HEK293 (cell line): ENCODE measurements around the gene MCF2L.

ENCODE experiments used
- CTCF ChIA-PET: fragments of 350-600 bp; formaldehyde crosslinking; extraction: SDS; loops from one replicate; lab custom pipeline; 2021; ENCODE audit warnings: antibody characterized with exemption; lab: Yijun Ruan, JAX
- POLR2A ChIA-PET: fragments of 300-600 bp; formaldehyde crosslinking; extraction: SDS; loops from one replicate; lab custom pipeline; 2020; ENCODE audit warnings: antibody characterized with exemption, inconsistent platforms; lab: Yijun Ruan, JAX
- H3K27ac ChIP-seq: fragments of 200-500 bp; sonication (Bioruptor generic); 2 replicates; pipeline ENCODE4 v1.5.1; 2014; ENCODE audit warnings: low read depth, low read length, control low read depth, inconsistent platforms; ENCODE audit errors: extremely low read depth
- H3K36me3 ChIP-seq, 2 experiments: fragments of 200-500 bp in 1 of 2; sonication (Bioruptor generic) in 1 of 2; 1 replicate in 1 of 2; 2 replicates in 1 of 2; pipeline ENCODE4 v1.5.1; 2014 to 2017; ENCODE audit warnings: inconsistent platforms in 2 of 2, low read length in 2 of 2; ENCODE audit not compliant: control insufficient read depth in 2 of 2, insufficient read depth in 1 of 2
- H3K4me1 ChIP-seq: fragments of 200-500 bp; sonication (Bioruptor generic); 2 replicates; pipeline ENCODE4 v1.5.1; 2014; ENCODE audit warnings: mild to moderate bottlenecking, low read length, inconsistent platforms; ENCODE audit not compliant: control insufficient read depth, insufficient read depth
- H3K4me3 ChIP-seq: 2 replicates; pipeline ENCODE4 v1.5.1; 2011; ENCODE audit warnings: low read depth, mild to moderate bottlenecking, control low read depth, low read length, moderate library complexity
- H3K9me3 ChIP-seq: fragments of 200-500 bp; sonication (Bioruptor generic); 2 replicates; pipeline ENCODE4 v1.5.1; 2014; ENCODE audit warnings: low read depth, low read length, inconsistent platforms; ENCODE audit not compliant: control insufficient read depth, insufficient read depth
- GLIS1 ChIP-seq: fragments of 450-650 bp; formaldehyde crosslinking; IDR thresholded peaks from 2 replicates; pipeline ENCODE4 v1.5.1; 2016; ENCODE audit warnings: missing biosample characterization, missing genetic modification characterization
- HOXD13 ChIP-seq: sonication (generic); formaldehyde crosslinking; IDR thresholded peaks from 2 replicates; pipeline ENCODE4 v1.8.0; 2022; ENCODE audit warnings: missing genetic modification reagents, borderline replicate concordance
- OVOL3 ChIP-seq: fragments of 450-650 bp; formaldehyde crosslinking; IDR thresholded peaks from 2 replicates; pipeline ENCODE4 v1.5.1; 2016; ENCODE audit warnings: missing biosample characterization, missing genetic modification characterization
- TSHZ1 ChIP-seq: fragments of 450-650 bp; formaldehyde crosslinking; IDR thresholded peaks from 2 replicates; pipeline ENCODE4 v1.5.1; 2016; ENCODE audit warnings: missing biosample characterization, missing genetic modification characterization, borderline replicate concordance
- ZBTB17 ChIP-seq: fragments of 450-650 bp; formaldehyde crosslinking; IDR thresholded peaks from 2 replicates; pipeline ENCODE4 v1.5.1; 2016; ENCODE audit warnings: missing biosample characterization, missing genetic modification characterization
- ZBTB21 ChIP-seq: fragments of 450-650 bp; formaldehyde crosslinking; IDR thresholded peaks from 2 replicates; pipeline ENCODE4 v1.5.1; 2017; ENCODE audit warnings: missing biosample characterization, missing genetic modification characterization
- ZBTB49 ChIP-seq: fragments of 450-650 bp; formaldehyde crosslinking; IDR thresholded peaks from 2 replicates; pipeline ENCODE4 v1.5.1; 2016; ENCODE audit warnings: missing biosample characterization, missing genetic modification characterization, low read depth
- ZBTB7A ChIP-seq: fragments of 450-650 bp; formaldehyde crosslinking; IDR thresholded peaks from 2 replicates; pipeline ENCODE4 v1.5.1; 2016; ENCODE audit warnings: low read depth, missing biosample characterization, missing genetic modification characterization
- ZNF10 ChIP-seq: fragments of 450-650 bp; formaldehyde crosslinking; IDR thresholded peaks from 2 replicates; pipeline ENCODE4 v1.5.1; 2017; ENCODE audit warnings: missing biosample characterization, missing genetic modification characterization
- ZNF133 ChIP-seq: fragments of 450-650 bp; formaldehyde crosslinking; IDR thresholded peaks from 2 replicates; pipeline ENCODE4 v1.5.1; 2016; ENCODE audit warnings: missing biosample characterization, missing genetic modification characterization
- ZNF211 ChIP-seq: fragments of 450-650 bp; formaldehyde crosslinking; IDR thresholded peaks from 2 replicates; pipeline ENCODE4 v1.5.1; 2016; ENCODE audit warnings: low read depth, missing biosample characterization, missing genetic modification characterization
- ZNF214 ChIP-seq: fragments of 450-650 bp; formaldehyde crosslinking; IDR thresholded peaks from 2 replicates; pipeline ENCODE4 v1.5.1; 2017; ENCODE audit warnings: missing biosample characterization, mild to moderate bottlenecking, missing genetic modification characterization, borderline replicate concordance
- ZNF596 ChIP-seq: fragments of 450-650 bp; IDR thresholded peaks from 2 replicates; pipeline ENCODE4 v1.5.0; 2018; ENCODE audit warnings: missing biosample characterization, mild to moderate bottlenecking, missing genetic modification characterization, moderate library complexity
- ZNF621 ChIP-seq: fragments of 450-650 bp; formaldehyde crosslinking; IDR thresholded peaks from 2 replicates; pipeline ENCODE4 v1.5.1; 2017; ENCODE audit warnings: missing biosample characterization, missing genetic modification characterization
- ZNF623 ChIP-seq: fragments of 450-650 bp; formaldehyde crosslinking; IDR thresholded peaks from 2 replicates; pipeline ENCODE4 v1.5.1; 2016; ENCODE audit warnings: missing biosample characterization, missing genetic modification characterization
- ZNF701 ChIP-seq: fragments of 450-650 bp; formaldehyde crosslinking; IDR thresholded peaks from 2 replicates; pipeline ENCODE4 v1.5.1; 2016; ENCODE audit warnings: missing biosample characterization, missing genetic modification characterization
- ZSCAN23 ChIP-seq: fragments of 450-650 bp; formaldehyde crosslinking; IDR thresholded peaks from 2 replicates; pipeline ENCODE4 v1.5.1; 2016; ENCODE audit warnings: missing biosample characterization, missing genetic modification characterization
- ZXDB ChIP-seq: fragments of 450-650 bp; formaldehyde crosslinking; IDR thresholded peaks from 2 replicates; pipeline ENCODE4 v1.5.1; 2016; ENCODE audit warnings: missing biosample characterization, missing genetic modification characterization

MCF2L gene

GRCh38 chr13:113084094-113084942 lies 115.3 kb downstream of the MCF2L start (continued):
- TF ChIP-seq ZBTB49 (no peak), ZNF623 (tag by site-specific recombination) (no peak), ZBTB7A (tag by site-specific recombination) (no peak), ZNF621 (tag by site-specific recombination) (no peak), ZNF10 (tag by site-specific recombination) (peak; percentile 81), ZNF701 (tag by site-specific recombination) (no peak), GLIS1 (tag by site-specific recombination) (no peak), TSHZ1 (no peak)

GRCh38 chr13:113084943-113085540 lies 116.0 kb downstream of the MCF2L start:
- no peaks in the 10 kb centered on the region for H3K9me3 ChIP-seq

More at GRCh38 chr13:113084943-113085540, 116.0 kb downstream of the MCF2L start:
- Histone ChIP-seq H3K4me1 (no peaks in the 10 kb centered on the region; the same call in 1 of the 2 replicates), H3K4me3 (no peak overlapping the region), H3K27ac (no peak overlapping the region), H3K36me3 (peaks cover 0 to 15% of the 10 kb centered on the region in 2 experiments; a peak in 1 of 3 replicates)
- ChIA-PET CTCF (interaction anchor here (0.7 to 1.2 kb wide), 2 partner anchors 10 to 14 kb away, joined by 4 to 5 read pairs; no protein-coding TSS in a partner anchor), POLR2A (no interaction called here)
- TF ChIP-seq ZNF214 (tag by site-specific recombination) (no peak), ZNF133 (tag by site-specific recombination) (no peak), TSHZ1 (no peak), ZNF211 (tag by site-specific recombination) (no peak), ZNF596 (tag by site-specific recombination) (no peak), OVOL3 (tag by site-specific recombination) (no peak), ZBTB21 (tag by site-specific recombination) (no peak), ZXDB (tag by site-specific recombination) (no peak), HOXD13 (no peak), ZSCAN23 (tag by site-specific recombination) (no peak), ZBTB17 (tag by site-specific recombination) (no peak)
